PC-3 (cell line): ENCODE measurements around the gene TMIGD1. TPM values are rescaled to one million over a fixed set of nuclear protein-coding genes. Genes with fewer than 3 reads are reported as not detected.

Source experiments
- ATAC-seq: fragments of 200-7000 bp; cut with Tn5 transposase; 2 replicates; pipeline ENCODE4 v1.9.1; 2020; ENCODE audit warnings: mild to moderate bottlenecking, moderate library complexity
- BruUV-seq: library from RNA; stranded (reverse); fragments of 400-500 nt; replicated peaks from 2 replicates; lab custom pipeline; 2021; lab: Mats Ljungman, UMichigan
- CTCF ChIA-PET: fragments of 300-600 bp; sonication (Branson Sonifier 250); formaldehyde crosslinking; loops from one replicate; lab custom pipeline; 2022; ENCODE audit warnings: antibody characterized with exemption; lab: Charles Lee
- POLR2A ChIA-PET: fragments of 300-600 bp; sonication (Branson Sonifier 250); formaldehyde crosslinking; loops from one replicate; lab custom pipeline; 2022; ENCODE audit warnings: antibody characterized with exemption; ENCODE audit not compliant: unreplicated experiment; lab: Charles Lee
- DNase-seq: peaks from one replicate; pipeline ENCODE4 v3.0.0-alpha.2; 2015
- H2AFZ ChIP-seq: fragments of 300-600 bp; sonication (generic); 2 replicates; pipeline ENCODE4 v1.6.0; 2016; ENCODE audit warnings: antibody characterized with exemption, low read length
- H3F3A ChIP-seq: fragments of 300-600 bp; sonication (generic); one replicate; pipeline ENCODE4 v1.6.0; 2017; ENCODE audit warnings: antibody characterized with exemption, low read length, control low read depth, mild to moderate bottlenecking; ENCODE audit not compliant: unreplicated experiment
- H3K27ac ChIP-seq: fragments of 300-600 bp; sonication (generic); 2 replicates; pipeline ENCODE4 v1.5.1; 2016; ENCODE audit warnings: mild to moderate bottlenecking, low read length
- H3K27me3 ChIP-seq: fragments of 300-600 bp; sonication (generic); 2 replicates; pipeline ENCODE4 v1.6.1; 2016; ENCODE audit warnings: low read length, mixed read lengths
- H3K36me3 ChIP-seq: fragments of 300-600 bp; sonication (generic); 2 replicates; pipeline ENCODE4 v1.6.1; 2016; ENCODE audit warnings: low read depth, mixed run types, low read length, mixed read lengths
- H3K4me1 ChIP-seq: fragments of 300-600 bp; sonication (generic); 2 replicates; pipeline ENCODE4 v1.5.1; 2016; ENCODE audit warnings: low read length; ENCODE audit not compliant: insufficient read depth
- H3K4me2 ChIP-seq: fragments of 300-600 bp; sonication (generic); 2 replicates; pipeline ENCODE4 v1.6.0; 2016; ENCODE audit warnings: low read length
- H3K4me3 ChIP-seq: fragments of 300-600 bp; sonication (generic); 2 replicates; pipeline ENCODE4 v1.5.1; 2016; ENCODE audit warnings: mild to moderate bottlenecking, low read length, mixed read lengths
- H3K79me2 ChIP-seq: fragments of 300-600 bp; sonication (generic); 2 replicates; pipeline ENCODE4 v1.6.1; 2017; ENCODE audit warnings: low read length, mixed read lengths
- H3K9ac ChIP-seq: fragments of 300-600 bp; sonication (generic); 2 replicates; pipeline ENCODE4 v1.6.0; 2016; ENCODE audit warnings: mild to moderate bottlenecking, low read length
- H3K9me2 ChIP-seq: fragments of 300-600 bp; sonication (generic); replicated peaks from 2 replicates; pipeline ENCODE4 v1.6.1; 2016; ENCODE audit warnings: mixed run types, low read length, mixed read lengths
- H3K9me3 ChIP-seq: fragments of 300-600 bp; sonication (generic); 2 replicates; pipeline ENCODE4 v1.6.1; 2016; ENCODE audit warnings: low read length, mixed read lengths
- H4K20me1 ChIP-seq: fragments of 300-600 bp; sonication (generic); 2 replicates; pipeline ENCODE4 v1.6.1; 2016; ENCODE audit warnings: low read length, mixed read lengths
- EZH2 ChIP-seq: fragments of 300-600 bp; sonication (generic); IDR thresholded peaks from one replicate; pipeline ENCODE4 v1.6.1; 2017; ENCODE audit warnings: antibody characterized with exemption, mild to moderate bottlenecking, low read length; ENCODE audit not compliant: unreplicated experiment
- EZH2phosphoT487 ChIP-seq: fragments of 300-600 bp; sonication (generic); IDR thresholded peaks from 2 replicates; pipeline ENCODE4 v1.6.1; 2018; ENCODE audit warnings: mild to moderate bottlenecking, antibody characterized with exemption, low read length, borderline replicate concordance
- intact Hi-C: fragments of 100-400 bp; cut with micrococcal nuclease; formaldehyde crosslinking; loops from 2 replicates; pipeline ENCODE4 v1.9.0; 2023
- total RNA-seq: library from RNA; depleted of rRNA; stranded (reverse); fragments of >200 nt; gene quantifications from 2 replicates; pipeline ENCODE4 v1.2.3, GENCODE V29; 2014
- TF ChIP-seq, protein P1 (sequence below): fragments of 300-600 bp; sonication (generic); conservative IDR thresholded peaks from 2 replicates; pipeline ENCODE4 v1.5.1; 2017; ENCODE audit warnings: antibody characterized with exemption, low read depth, mild to moderate bottlenecking, low read length

The TMIGD1 gene
- total RNA-seq, 1 experiment from 2014 or later: not detected

DNA sequence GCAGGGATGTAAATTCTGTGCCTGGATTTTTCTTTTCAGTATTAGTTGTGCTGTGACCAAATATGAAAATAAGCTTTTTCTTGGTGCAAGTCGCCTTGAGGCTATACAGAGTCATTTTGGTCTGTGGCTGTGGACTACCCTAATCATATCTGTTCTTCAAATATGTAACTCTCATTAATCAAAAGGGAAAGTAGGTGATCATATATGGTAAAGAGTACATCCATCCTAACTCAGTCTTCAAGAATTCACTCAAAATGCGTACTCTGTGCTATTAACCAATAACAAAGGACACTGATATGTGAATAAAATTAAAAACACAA, 47.4 kb upstream of the TMIGD1 start:
- Histone ChIP-seq H3K36me3 (0 out of 2 replicates have a peak, but pooled peaks cover 3% of the 10 kb centered on the region), H3K9me2 (no peaks in the 10 kb centered on the region), H3K27ac (no peak overlapping the region), H3K4me3 (peak overlapping the region; percentile 89), H3K9me3 (no peaks in the 10 kb centered on the region), H3K27me3 (no peaks in the 10 kb centered on the region), H2AFZ (no peak overlapping the region), H3F3A (no peaks in the 10 kb centered on the region), H4K20me1 (peaks cover 15% of the 10 kb centered on the region; the same call in 1 of the 2 replicates), H3K4me1 (peaks cover 29% of the 10 kb centered on the region), H3K4me2 (peak overlapping the region; percentile 88), H3K9ac (peak overlapping the region; percentile 23; the same call in 1 of the 2 replicates), H3K79me2 (peaks cover 47% of the 10 kb centered on the region)
- no TSS peak for BruUV-seq
- TF ChIP-seq EZH2 (no peak), EZH2phosphoT487 (no peak)
- TF ChIP-seq, protein P1, sequence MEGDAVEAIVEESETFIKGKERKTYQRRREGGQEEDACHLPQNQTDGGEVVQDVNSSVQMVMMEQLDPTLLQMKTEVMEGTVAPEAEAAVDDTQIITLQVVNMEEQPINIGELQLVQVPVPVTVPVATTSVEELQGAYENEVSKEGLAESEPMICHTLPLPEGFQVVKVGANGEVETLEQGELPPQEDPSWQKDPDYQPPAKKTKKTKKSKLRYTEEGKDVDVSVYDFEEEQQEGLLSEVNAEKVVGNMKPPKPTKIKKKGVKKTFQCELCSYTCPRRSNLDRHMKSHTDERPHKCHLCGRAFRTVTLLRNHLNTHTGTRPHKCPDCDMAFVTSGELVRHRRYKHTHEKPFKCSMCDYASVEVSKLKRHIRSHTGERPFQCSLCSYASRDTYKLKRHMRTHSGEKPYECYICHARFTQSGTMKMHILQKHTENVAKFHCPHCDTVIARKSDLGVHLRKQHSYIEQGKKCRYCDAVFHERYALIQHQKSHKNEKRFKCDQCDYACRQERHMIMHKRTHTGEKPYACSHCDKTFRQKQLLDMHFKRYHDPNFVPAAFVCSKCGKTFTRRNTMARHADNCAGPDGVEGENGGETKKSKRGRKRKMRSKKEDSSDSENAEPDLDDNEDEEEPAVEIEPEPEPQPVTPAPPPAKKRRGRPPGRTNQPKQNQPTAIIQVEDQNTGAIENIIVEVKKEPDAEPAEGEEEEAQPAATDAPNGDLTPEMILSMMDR: no peak
- ATAC-seq: no peak
- ChIA-PET POLR2A (no interaction called here), CTCF (no interaction called here)
- intact Hi-C loops: no loop called here
- no peak for DNase-seq

DNA sequence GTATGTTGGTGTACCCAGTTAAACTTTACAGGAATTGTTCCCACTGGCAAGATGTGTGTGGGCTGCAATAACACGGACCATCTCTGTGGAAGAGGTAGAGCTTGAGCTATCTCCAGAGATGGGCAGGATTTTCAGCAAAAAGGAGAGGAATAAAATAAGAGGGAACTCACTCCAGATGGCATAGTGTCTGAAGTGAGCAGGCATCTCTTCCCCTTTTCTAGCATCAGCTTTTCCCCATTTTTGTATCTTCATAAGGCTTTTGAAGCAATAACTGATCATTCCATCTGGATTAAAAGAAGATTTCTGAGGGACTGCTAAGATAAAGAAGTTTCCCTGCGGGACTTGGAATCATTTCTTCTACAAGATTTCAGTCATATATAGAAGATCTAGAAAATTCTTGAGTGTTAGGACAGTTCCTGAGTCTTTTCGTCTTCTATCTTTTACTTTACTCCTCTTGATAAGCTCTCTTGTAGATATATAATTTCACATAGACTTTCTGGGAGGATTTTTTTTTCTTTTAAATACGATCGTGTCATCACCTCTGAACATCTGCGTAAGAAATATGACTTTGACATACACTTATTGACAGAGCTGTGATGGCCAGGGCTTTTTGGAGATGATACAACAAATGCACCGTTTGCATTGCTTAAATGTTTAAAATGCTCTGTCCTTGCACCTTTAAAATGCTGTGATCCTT, 46.9 kb upstream of the TMIGD1 start:
- Histone ChIP-seq H3F3A (no peaks in the 10 kb centered on the region), H3K9ac (peak overlapping the region; percentile 23; the same call in 1 of the 2 replicates), H2AFZ (no peak overlapping the region; the same call in 1 of the 2 replicates), H3K9me3 (no peaks in the 10 kb centered on the region), H4K20me1 (peaks cover 15% of the 10 kb centered on the region; the same call in 1 of the 2 replicates), H3K27ac (no peak overlapping the region), H3K4me3 (peak overlapping the region; percentile 89), H3K27me3 (no peaks in the 10 kb centered on the region), H3K36me3 (0 out of 2 replicates have a peak, but pooled peaks cover 3% of the 10 kb centered on the region), H3K9me2 (no peaks in the 10 kb centered on the region), H3K79me2 (peaks cover 47% of the 10 kb centered on the region), H3K4me1 (peaks cover 34% of the 10 kb centered on the region), H3K4me2 (peak overlapping the region; percentile 88)
- ChIA-PET CTCF (no interaction called here), POLR2A (no interaction called here)
- TF ChIP-seq EZH2phosphoT487: no peak
- no peak for TF ChIP-seq EZH2
- TF ChIP-seq, protein P1: no peak
- no TSS peak for BruUV-seq
- DNase-seq: no peak
- no peak for ATAC-seq
- intact Hi-C loops: no loop called here

DNA sequence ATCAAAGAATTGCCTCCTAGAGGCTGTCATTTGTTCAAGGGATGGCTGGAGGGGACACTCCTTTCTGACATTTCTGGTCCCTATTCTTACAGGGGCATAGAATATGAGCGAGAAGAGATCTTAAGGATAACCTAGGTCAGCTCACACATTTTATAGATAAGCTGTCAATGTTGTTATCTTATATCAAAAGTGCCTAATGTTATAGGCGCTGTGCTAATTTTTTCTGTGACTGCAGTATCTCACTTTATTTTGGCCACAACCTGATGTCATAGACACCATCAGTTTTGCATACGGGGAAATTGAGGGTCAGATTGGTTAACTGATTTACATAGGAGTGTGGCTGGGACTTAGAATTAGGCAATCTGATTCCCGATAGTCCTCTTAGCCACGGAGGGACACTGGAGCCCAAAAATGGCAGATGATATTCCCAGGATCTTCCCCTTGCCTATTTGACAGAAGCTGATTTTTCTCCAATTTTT, 46.1 kb upstream of the TMIGD1 start:
- Histone ChIP-seq H3K9ac (peak overlapping the region; percentile 73), H3K36me3 (no peaks in the 10 kb centered on the region), H3K4me1 (peaks cover 37% of the 10 kb centered on the region), H3K4me3 (peak overlapping the region; percentile 89), H3K79me2 (peaks cover 47% of the 10 kb centered on the region), H3K9me3 (no peaks in the 10 kb centered on the region), H3K27ac (no peak overlapping the region), H2AFZ (peak overlapping the region; percentile 46; the same call in 1 of the 2 replicates), H3K27me3 (no peaks in the 10 kb centered on the region), H3K9me2 (no peaks in the 10 kb centered on the region), H3F3A (no peaks in the 10 kb centered on the region), H4K20me1 (peaks cover 15% of the 10 kb centered on the region; the same call in 1 of the 2 replicates), H3K4me2 (peak overlapping the region; percentile 88)
- intact Hi-C loops: no loop called here
- DNase-seq (peak; percentile 7), ATAC-seq (no peak)
- ChIA-PET POLR2A (no interaction called here), CTCF (no interaction called here)
- BruUV-seq: TSS peak; percentile 36
- TF ChIP-seq EZH2 (no peak), EZH2phosphoT487 (no peak)
- TF ChIP-seq, protein P1: no peak
